ENCODE results near the gene SLC6A11.

SLC6A11 gene

GRCh38 chr3:10806006-10806405 lies 10.0 kb upstream of the SLC6A11 start:
- H3K4me3 ChIP-seq (ENCODE audit: low read depth, low read length) = no peak overlapping the region
- in situ Hi-C loops (cut with HindIII; ENCODE audit: low sequenced_read_pairs) = no loop called here
- DNase-seq (ENCODE audit: low read depth, low spot score) = no peak
- TF ChIP-seq CTCF (IDR thresholded peaks at IDR 0.05; ENCODE audit: low read depth, low read length) = no peak

- H3K4me3 ChIP-seq (ENCODE audit: low read depth, low read length) = no peak overlapping the region
- in situ Hi-C loops (cut with HindIII; ENCODE audit: low sequenced_read_pairs) = no loop called here
- no peak for DNase-seq (ENCODE audit: low read depth, low spot score)
- no peak for TF ChIP-seq CTCF (IDR thresholded peaks at IDR 0.05; ENCODE audit: low read depth, low read length)
Measured at GRCh38 chr3:10808130-10808735, 7.8 kb upstream of the SLC6A11 start.

GRCh38 chr3:10808974-10809373 lies 7.1 kb upstream of the SLC6A11 start:
- no peak for TF ChIP-seq CTCF (IDR thresholded peaks at IDR 0.05; ENCODE audit: low read depth, low read length)
- in situ Hi-C loops (cut with HindIII; ENCODE audit: low sequenced_read_pairs) = no loop called here
- H3K4me3 ChIP-seq (ENCODE audit: low read depth, low read length) = no peak overlapping the region
- no peak for DNase-seq (ENCODE audit: low read depth, low spot score)

GRCh38 chr3:10810376-10810775 lies 5.7 kb upstream of the SLC6A11 start:
- no peak overlapping the region for H3K4me3 ChIP-seq (ENCODE audit: low read depth, low read length)
- in situ Hi-C loops (cut with HindIII; ENCODE audit: low sequenced_read_pairs) = no loop called here
- TF ChIP-seq CTCF (IDR thresholded peaks at IDR 0.05; ENCODE audit: low read depth, low read length) = no peak
- DNase-seq (ENCODE audit: low read depth, low spot score) = no peak

GRCh38 chr3:10813425-10813824 lies 2.6 kb upstream of the SLC6A11 start:
- H3K4me3 ChIP-seq (ENCODE audit: low read depth, low read length) = no peak overlapping the region
- in situ Hi-C loops (cut with HindIII; ENCODE audit: low sequenced_read_pairs) = no loop called here
- no peak for TF ChIP-seq CTCF (IDR thresholded peaks at IDR 0.05; ENCODE audit: low read depth, low read length)
- DNase-seq (ENCODE audit: low read depth, low spot score) = no peak

GRCh38 chr3:10814623-10815022 lies 1.4 kb upstream of the SLC6A11 start:
- no peak for DNase-seq (ENCODE audit: low read depth, low spot score)
- no peak overlapping the region for H3K4me3 ChIP-seq (ENCODE audit: low read depth, low read length)
- in situ Hi-C loops (cut with HindIII; ENCODE audit: low sequenced_read_pairs) = no loop called here
- TF ChIP-seq CTCF (IDR thresholded peaks at IDR 0.05; ENCODE audit: low read depth, low read length) = no peak

- no peak for TF ChIP-seq CTCF (IDR thresholded peaks at IDR 0.05; ENCODE audit: low read depth, low read length)
- H3K4me3 ChIP-seq (ENCODE audit: low read depth, low read length) = no peak overlapping the region
- in situ Hi-C loops (cut with HindIII; ENCODE audit: low sequenced_read_pairs) = no loop called here
- DNase-seq (ENCODE audit: low read depth, low spot score) = no peak
Measured at GRCh38 chr3:10815487-10815886, 541 bp upstream of the SLC6A11 start.

Data from astrocyte of the spinal cord (primary cell).